Measurements from ENCODE around the gene TM9SF4.

DNA sequence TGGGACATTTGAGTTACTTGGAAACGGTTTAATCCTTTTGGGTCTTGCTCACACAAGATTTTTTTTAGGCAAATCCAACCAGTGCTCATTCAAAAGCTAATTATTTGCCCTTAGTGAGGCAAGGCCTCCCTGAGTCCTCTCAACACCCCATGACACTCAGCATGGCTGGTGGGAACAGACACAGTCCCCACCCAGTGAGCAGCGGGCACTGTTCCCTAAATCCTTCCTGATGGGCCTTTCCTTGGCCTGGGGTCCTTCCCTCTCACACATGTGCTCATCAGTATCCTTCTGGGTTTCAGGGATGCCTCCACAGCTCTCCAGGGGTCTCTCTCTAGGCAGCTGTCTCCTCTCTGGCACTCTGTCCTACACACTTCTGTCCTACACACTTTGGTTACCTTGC is 70.0 kb downstream of the TM9SF4 start:
- no peak for TF ChIP-seq CTCF (IDR thresholded peaks at IDR 0.05; ENCODE audit: insufficient read depth, low read length)
- no peak for TF ChIP-seq SPI1 (IDR thresholded peaks at IDR 0.05; ENCODE audit: borderline replicate concordance, low read depth)
- TF ChIP-seq POLR2AphosphoS5 (IDR thresholded peaks at IDR 0.05; ENCODE audit: low read depth): no peak
- TF ChIP-seq, protein P1, sequence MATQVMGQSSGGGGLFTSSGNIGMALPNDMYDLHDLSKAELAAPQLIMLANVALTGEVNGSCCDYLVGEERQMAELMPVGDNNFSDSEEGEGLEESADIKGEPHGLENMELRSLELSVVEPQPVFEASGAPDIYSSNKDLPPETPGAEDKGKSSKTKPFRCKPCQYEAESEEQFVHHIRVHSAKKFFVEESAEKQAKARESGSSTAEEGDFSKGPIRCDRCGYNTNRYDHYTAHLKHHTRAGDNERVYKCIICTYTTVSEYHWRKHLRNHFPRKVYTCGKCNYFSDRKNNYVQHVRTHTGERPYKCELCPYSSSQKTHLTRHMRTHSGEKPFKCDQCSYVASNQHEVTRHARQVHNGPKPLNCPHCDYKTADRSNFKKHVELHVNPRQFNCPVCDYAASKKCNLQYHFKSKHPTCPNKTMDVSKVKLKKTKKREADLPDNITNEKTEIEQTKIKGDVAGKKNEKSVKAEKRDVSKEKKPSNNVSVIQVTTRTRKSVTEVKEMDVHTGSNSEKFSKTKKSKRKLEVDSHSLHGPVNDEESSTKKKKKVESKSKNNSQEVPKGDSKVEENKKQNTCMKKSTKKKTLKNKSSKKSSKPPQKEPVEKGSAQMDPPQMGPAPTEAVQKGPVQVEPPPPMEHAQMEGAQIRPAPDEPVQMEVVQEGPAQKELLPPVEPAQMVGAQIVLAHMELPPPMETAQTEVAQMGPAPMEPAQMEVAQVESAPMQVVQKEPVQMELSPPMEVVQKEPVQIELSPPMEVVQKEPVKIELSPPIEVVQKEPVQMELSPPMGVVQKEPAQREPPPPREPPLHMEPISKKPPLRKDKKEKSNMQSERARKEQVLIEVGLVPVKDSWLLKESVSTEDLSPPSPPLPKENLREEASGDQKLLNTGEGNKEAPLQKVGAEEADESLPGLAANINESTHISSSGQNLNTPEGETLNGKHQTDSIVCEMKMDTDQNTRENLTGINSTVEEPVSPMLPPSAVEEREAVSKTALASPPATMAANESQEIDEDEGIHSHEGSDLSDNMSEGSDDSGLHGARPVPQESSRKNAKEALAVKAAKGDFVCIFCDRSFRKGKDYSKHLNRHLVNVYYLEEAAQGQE (IDR thresholded peaks at IDR 0.05; ENCODE audit: insufficient replicate concordance, low read depth): no peak

All from HL-60 (cell line).